Measurements from ENCODE around the gene DHRS1.

GRCh38 chr14:24241829-24242443 is 57.6 kb downstream of the DHRS1 start:
- TF ChIP-seq CTCF (IDR thresholded peaks at IDR 0.05) = peak; percentile 55 to 89 (median 74)
- no peak for TF ChIP-seq POLR2A (IDR thresholded peaks at IDR 0.05)
- TF ChIP-seq POLR2AphosphoS5 (IDR thresholded peaks at IDR 0.05) = peak in 1 of 4 donors; percentile 6

Data from sigmoid colon (tissue), 4 donors.